HL-60 (cell line): ENCODE data around the gene RUBCN.

Source experiments
- POLR2AphosphoS5 ChIP-seq: IDR thresholded peaks from 2 replicates; pipeline ENCODE4 v1.6.1; 2012; ENCODE audit warnings: low read depth
- SPI1 ChIP-seq: IDR thresholded peaks from 2 replicates; pipeline ENCODE4 v1.6.1; 2012; ENCODE audit warnings: low read depth, mild to moderate bottlenecking, borderline replicate concordance
- TF ChIP-seq, protein P1 (sequence below): IDR thresholded peaks from one replicate; pipeline ENCODE4 v1.5.1; 2011; ENCODE audit warnings: low read length, control low read depth, inconsistent platforms; ENCODE audit not compliant: insufficient read depth
- TF ChIP-seq, protein P2 (sequence below): IDR thresholded peaks from 2 replicates; pipeline ENCODE4 v1.6.1; 2012; ENCODE audit warnings: low read depth; ENCODE audit not compliant: insufficient replicate concordance

DNA sequence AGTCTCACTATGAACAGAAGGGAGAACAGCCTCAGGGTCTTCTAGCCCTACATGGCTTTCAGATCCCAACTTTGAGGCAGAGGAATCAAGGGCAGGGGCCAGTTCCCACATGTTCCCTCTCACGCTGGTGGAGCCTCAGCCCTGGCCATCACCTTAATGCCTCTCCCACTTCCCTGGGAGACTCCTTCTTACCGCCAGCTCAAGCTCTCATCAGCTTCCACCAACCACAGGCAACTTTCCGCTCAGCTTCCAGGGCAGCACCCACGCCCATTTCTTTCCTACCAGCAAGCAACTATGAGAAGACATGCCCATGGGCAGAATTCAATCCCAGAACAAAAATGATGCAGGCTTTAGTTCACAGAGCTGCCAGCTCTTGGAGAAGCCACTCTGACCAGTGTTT is 63.5 kb downstream of the RUBCN start:
- TF ChIP-seq, protein P1, sequence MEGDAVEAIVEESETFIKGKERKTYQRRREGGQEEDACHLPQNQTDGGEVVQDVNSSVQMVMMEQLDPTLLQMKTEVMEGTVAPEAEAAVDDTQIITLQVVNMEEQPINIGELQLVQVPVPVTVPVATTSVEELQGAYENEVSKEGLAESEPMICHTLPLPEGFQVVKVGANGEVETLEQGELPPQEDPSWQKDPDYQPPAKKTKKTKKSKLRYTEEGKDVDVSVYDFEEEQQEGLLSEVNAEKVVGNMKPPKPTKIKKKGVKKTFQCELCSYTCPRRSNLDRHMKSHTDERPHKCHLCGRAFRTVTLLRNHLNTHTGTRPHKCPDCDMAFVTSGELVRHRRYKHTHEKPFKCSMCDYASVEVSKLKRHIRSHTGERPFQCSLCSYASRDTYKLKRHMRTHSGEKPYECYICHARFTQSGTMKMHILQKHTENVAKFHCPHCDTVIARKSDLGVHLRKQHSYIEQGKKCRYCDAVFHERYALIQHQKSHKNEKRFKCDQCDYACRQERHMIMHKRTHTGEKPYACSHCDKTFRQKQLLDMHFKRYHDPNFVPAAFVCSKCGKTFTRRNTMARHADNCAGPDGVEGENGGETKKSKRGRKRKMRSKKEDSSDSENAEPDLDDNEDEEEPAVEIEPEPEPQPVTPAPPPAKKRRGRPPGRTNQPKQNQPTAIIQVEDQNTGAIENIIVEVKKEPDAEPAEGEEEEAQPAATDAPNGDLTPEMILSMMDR = no peak
- TF ChIP-seq POLR2AphosphoS5 (no peak), SPI1 (no peak)
- TF ChIP-seq, protein P2, sequence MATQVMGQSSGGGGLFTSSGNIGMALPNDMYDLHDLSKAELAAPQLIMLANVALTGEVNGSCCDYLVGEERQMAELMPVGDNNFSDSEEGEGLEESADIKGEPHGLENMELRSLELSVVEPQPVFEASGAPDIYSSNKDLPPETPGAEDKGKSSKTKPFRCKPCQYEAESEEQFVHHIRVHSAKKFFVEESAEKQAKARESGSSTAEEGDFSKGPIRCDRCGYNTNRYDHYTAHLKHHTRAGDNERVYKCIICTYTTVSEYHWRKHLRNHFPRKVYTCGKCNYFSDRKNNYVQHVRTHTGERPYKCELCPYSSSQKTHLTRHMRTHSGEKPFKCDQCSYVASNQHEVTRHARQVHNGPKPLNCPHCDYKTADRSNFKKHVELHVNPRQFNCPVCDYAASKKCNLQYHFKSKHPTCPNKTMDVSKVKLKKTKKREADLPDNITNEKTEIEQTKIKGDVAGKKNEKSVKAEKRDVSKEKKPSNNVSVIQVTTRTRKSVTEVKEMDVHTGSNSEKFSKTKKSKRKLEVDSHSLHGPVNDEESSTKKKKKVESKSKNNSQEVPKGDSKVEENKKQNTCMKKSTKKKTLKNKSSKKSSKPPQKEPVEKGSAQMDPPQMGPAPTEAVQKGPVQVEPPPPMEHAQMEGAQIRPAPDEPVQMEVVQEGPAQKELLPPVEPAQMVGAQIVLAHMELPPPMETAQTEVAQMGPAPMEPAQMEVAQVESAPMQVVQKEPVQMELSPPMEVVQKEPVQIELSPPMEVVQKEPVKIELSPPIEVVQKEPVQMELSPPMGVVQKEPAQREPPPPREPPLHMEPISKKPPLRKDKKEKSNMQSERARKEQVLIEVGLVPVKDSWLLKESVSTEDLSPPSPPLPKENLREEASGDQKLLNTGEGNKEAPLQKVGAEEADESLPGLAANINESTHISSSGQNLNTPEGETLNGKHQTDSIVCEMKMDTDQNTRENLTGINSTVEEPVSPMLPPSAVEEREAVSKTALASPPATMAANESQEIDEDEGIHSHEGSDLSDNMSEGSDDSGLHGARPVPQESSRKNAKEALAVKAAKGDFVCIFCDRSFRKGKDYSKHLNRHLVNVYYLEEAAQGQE = no peak
